SIG-M5 treated with dmso at 0.1 percent for 504 hours (cell line): ENCODE data around the gene CXADR.
"Not testable (repeated sequence)": the region's sequence is repeated elsewhere in the genome, so short reads cannot be mapped to it uniquely, and the experiment has no call there.

ENCODE experiments used
- DNase-seq: peaks from one replicate; lab custom pipeline; 2025; ENCODE audit not compliant: unreplicated experiment; lab: John Stamatoyannopoulos, UW

The CXADR gene

DNA sequence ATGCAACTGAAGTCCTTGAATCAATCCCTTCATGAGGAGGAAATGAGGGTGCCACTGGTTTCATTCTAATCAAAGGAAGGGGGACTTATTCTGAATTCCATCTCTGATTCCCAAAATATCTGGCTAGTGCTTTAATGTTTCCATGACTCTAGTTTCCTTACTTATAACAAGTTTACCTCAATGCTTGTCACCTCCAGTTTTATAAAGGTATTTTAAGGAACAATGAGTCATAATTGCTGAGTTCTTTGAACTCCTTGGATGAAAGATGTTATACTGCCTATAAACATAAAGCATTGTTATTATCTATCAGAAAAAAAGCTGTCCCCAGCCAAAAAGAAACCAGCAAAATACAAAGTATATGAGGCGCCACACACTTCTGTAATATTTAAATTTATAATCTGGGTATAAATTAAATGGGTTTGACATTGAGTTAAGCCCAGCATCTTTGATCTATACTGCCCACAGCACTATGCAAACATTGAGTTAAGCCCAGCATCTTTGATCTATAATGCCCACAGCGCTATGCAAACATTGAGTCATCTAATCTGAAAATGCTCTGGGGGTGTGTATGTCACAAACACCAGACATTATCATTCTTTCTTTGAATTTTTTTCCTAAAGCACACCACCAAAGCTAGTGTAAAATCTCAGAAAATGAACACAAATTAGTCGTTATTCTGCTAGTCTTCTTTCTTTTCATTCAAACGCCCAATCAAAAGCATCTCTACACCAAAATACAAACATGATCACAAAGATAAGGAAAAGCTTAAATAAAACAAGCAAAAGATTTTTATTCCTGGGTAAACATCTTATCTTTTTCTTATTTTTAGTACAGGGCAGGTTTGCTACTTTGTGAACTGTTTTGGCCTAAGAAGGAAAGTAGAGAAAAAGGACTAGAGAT is 11.5 kb upstream of the CXADR start:
- DNase-seq = no peak

DNA sequence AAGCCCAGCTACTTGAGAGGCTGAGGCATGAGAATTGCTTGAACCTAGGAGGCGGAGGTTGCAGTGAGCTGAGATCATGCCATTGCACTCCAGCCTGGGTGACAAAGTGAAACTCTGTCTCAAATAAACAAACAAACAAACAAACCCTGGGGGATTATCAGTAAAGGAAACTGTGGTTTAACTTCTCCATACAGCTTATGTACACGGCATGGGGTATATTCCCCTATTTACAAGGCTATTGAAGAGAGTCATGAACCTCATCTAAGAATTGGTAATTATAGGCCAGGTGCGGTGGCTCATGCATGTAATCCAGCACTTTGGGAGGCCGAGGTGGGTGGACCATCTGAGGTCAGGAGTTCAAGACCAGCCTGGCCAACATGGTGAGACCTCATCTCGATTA is 9.9 kb upstream of the CXADR start:
- DNase-seq = not testable (repeated sequence)

DNA sequence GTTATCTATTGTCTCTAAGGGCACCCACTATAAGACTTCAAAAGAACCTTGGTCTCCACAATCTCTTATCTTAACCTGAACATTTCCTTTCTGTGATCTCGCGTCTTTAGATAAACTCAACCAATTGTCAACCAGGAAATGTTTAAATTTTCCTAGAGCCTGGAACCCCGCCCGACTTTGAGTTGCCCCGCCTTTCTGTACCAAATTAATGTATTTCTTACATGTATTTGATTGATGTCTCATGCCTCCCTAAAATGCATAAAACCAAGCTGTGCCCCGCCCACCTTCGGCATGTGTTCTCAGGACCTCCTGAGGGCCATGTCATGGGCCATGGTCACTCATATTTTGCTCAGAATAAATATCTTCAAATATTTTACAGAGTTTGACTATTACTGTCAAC is 5.9 kb upstream of the CXADR start:
- no peak for DNase-seq

DNA sequence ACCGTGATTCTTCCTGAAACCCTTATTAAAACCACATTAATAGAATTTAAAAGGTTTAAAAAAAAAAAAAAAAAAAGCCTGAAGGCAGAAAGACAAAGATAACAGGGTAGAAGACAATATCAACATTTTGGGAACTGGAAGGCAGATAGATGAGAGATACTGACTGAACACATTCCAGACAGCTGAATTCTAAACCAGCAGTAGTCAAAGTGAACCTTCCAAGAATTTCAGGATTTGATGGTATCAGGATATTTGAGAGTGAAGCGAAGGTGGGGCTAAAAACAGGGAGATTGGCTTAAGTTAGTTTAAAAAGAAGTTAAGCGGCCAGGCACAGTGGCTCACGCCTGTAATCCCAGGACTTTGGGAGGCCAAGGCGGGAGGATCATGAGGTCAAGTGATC is 5.3 kb upstream of the CXADR start:
- no peak for DNase-seq

DNA sequence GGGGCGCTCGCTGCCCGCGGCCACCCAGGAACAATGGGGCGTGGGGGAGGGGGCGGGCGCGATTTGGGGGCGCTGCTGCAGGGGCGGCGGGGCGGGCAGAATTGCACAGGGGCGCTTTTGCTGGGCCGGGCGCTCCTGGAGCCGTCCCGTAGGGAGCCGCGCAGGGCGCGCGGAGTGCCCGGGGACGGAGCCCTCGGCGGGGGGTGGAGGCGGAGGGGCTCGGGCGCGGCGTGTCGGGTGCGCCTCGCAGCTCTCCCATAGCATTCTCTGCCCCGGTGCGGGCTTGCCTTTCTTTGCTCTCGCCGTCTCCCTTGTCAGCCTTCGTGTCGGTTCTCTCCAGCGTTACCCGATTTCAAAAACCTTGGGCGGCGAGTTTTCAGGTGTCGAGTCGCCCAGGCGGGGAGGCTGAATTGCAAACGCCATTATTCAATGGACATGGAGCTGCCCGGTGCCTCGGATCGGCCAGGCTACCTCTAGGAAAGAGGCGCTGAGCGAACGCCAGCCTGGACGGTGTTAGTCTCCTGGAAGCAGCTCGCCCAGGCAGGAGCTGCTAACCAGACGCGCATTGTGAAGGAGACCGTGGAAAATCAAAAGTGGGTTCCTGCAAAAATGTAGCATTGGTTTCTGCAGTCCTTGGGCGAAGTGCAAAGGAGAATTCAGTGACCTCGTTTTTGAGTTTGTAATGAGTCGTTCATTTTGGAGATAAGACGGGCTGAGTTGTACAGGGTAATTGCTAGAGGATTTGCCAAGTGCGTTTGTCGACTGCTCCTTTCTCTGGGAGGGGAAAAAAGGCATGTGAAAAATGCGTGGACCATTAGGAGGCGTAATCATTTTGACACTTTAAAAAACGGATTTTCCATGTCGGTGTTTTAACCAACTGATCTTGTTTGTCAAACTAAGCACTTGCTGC is 626 bp downstream of the CXADR start:
- DNase-seq = no peak

DNA sequence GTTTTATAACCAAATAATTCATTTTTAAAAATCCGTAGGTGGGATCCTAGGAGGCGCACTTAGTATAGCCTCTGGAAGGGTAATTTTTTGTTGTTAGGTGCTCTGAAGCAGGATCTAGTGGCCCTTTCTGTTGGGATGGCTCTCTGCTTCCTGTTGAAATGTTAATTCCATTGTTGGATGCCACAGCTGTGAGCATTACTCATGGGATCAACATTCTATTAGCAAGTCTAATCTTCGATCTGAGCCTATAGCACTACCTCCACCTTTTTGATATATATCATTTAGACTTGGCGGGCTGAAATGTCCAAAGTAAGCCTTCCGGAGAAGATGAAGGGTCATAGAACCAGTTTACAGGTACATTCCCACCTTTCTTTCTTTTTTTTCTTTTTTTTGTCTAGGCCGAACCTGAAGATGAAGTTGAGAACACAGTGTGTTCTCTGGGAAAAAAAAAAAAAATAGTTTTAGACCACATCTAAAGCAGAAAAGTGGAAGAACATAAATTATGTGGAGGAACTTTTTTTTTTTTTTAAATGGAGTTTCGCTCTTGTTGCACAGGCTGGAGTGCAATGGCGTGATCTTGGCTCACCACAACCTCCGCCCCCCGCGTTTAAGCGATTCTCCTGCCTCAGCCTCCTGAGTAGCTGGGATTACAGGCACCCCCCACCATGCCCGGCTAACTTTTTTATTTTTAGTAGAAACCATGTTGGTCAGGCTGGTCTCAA is 1.4 kb downstream of the CXADR start:
- DNase-seq = no peak

DNA sequence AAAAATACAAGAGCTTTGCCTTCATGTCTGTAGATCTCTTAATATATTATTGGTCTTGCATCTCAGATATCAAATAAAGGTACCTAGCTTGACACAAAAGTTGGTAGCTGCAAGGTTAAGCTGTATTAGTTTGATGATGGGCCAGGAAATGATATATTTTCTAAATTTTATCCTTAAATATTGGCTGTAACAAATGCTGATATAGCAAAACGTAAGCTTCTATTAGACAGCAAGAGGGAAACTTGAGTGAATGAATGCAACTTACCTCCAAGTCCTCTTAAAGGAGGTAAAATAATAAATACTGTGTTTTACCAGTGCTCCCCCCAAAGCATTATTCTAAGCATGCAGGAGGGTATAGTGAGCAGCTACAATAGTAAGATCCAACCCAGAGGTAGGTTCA is 4.2 kb downstream of the CXADR start:
- not testable (repeated sequence) for DNase-seq

DNA sequence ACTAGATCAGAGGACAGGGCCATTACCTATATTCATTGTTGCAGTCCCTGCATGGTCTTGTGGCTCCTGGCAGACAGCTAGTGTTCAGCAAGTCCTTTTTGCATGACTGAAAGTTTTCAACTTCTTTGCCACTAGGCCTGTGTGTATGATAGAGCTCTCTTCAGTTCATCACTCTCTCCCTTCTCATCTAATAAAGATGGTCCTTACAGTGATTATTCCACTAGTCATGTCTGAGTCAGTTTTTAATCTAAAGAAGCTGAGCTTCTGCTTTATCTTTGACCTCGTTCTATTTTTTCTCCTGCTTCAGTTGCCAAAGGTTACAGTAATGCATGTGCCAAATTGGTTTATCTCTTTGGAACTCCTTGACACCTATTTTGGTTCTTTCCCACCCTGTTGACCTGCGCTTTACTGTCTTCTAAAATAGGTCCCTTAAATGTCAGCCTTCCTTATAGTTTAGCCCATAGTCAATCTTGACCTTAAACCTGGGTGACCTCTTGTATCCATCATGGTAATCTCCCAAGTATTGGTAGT is 6.4 kb downstream of the CXADR start:
- no peak for DNase-seq

DNA sequence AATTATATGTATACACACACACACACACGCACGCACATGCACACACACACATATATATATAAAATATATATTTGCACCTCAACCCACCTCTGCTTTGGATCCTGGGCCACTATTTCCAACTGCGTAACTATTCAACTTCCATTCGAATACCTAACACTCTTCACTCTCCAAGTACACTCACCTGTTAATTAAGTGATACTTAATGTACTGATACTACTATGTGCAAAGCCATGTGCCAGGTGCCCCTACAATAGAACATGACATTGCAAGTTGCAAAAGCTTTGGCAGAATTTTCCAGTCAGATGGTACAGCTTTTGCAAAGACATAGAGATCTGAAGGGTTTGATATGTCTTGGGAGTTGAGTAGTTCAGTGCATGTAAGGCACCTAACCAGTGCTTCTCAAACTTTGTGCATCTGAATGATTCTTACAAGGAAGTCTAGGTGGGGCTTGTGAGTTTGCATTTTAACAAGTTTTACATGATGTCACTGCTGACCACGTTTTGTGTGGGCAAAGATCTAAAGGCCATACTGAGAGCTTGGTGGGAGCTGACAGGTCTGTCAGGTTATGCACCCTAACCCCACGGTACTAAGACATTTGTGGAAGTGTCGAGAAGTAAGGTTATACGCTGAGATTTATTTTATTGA is 7.2 kb downstream of the CXADR start:
- no peak for DNase-seq

DNA sequence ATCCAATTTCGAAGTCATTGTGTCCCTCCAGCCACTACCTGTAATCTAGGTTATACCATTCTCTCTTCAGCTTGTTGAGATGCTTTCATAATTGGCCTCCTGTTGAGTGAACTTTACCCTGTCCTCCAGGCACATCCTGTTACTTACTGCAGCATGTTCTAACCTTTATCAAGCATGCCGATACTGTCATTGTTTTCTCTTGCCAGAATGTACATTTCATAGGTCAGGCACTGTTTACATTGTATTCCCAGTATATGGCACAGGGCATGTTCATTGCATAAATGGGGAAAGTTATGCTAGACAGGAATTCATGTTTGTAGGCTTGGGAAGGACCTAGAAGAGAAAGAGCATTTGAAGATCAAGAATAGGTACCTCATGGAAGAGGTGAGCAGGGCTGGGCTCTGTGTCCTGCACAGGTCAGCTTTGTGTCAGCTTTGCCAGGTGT is 10.2 kb downstream of the CXADR start:
- DNase-seq = no peak

DNA sequence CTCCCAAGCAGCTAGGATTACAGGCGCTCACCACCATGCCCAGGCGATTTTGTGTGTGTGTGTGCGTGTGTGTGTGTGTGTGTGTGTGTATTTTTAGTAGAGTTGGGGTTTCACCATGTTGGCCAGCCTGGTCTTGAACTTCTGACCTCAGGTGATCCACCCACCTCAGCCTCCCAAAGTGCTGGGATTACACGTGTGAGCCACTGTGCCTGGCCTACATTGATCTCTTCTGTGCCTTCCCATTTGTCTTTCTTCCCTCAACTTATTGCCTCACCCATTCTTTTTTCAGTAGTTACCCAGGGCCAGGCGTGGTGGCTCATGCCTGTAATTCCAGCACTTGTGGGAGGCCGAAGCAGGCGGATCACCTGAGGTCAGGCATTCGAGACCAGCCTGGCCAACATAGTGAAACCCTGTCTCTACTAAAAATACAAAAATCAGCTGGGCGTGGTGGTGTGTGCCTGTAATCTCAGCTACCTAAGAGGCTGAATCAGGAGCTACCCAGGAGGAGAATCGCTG is 11.2 kb downstream of the CXADR start:
- DNase-seq = not testable (repeated sequence)

DNA sequence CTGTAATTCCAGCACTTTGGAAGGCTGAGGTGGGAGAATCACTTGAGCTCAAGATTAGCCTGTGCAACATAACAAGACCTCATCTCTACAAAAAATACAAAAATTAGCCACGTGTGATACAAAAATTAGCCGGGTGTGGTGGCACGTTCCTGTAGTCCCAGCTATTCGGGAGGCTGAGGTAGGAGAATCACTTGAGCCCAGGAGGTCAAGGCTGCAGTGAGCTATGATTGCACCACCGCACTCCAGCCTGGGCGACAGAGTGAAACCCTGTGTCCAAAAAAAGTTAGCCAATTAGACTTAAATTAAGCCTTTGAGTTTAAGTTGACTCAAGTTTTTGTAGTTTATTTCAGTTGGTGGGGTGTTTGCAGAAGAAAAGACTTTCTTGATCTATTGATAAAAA is 11.8 kb downstream of the CXADR start:
- DNase-seq = no peak

DNA sequence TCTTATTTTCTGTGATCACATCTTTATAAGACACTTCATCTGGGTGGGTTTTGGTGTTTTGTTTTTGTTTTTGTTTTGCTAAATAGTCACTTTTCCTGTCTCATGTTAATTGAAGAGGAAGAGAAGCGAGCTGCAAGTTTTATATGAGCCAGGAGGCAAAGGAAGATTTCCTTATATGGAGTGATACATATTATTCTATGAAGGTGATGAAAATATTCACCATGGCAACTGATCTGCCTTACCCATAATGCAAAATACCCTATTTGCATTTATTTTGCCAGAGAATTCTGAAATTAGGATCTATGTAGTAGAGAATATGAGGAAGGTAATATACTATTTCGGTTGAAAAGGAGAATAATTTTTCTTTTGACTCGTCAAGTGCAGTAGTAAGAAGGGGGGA is 13.9 kb downstream of the CXADR start:
- DNase-seq = no peak

DNA sequence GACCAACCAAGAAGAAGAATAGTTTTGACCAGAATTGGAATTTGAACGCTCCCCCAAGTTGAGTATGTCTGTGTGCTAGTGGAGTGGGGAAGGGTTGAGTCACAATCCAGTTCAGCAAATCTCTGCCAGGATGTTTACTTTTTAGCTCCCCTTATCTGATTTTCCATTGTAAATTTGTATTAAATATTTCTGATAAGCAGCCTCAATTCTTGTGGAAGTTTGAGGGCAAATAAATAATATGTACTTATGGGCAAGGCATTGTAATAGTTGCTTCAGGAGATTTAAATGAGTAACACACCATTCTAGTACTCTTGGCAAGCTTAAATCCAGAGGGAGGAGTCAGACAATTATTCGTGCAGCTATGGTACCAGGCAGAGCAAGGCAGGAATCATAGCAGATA is 14.4 kb downstream of the CXADR start:
- no peak for DNase-seq

DNA sequence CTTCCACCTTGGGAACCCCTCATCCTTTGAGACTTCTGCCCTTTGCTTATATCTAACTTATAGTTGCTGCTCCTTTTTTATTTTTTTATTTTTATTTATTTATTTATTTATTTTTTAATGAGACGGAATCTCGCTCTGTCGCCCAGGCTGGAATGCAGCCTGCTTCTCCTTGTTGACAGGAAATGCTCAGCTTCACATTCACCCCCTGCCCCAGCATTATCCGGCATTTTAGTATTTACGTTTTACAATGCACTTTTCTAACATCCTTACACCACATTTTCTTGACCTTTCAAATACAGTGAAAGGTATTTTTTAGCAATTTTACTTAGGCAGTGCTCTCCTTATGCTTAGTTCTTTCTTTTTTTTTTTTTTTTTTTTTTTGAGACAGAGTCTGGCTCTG is 14.9 kb downstream of the CXADR start:
- DNase-seq = no peak

DNA sequence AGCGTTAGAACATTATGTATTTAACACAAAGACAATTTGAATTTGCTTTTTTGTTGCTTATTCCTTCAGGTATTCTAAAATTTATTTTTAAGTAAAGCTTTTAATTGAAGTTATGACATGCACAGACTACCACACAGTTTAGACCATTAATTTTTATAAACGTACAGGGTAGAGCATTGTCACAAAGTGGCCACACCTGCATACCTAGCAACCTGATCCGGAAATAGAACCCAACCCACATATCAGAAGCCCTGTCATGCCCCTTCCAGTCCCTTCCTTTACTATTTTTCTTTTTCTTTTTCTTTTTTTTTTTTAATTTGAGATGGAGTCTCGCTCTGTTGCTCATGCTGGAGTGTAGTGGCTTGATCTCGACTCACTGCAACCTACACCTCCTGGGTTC is 16.8 kb downstream of the CXADR start:
- DNase-seq = no peak

DNA sequence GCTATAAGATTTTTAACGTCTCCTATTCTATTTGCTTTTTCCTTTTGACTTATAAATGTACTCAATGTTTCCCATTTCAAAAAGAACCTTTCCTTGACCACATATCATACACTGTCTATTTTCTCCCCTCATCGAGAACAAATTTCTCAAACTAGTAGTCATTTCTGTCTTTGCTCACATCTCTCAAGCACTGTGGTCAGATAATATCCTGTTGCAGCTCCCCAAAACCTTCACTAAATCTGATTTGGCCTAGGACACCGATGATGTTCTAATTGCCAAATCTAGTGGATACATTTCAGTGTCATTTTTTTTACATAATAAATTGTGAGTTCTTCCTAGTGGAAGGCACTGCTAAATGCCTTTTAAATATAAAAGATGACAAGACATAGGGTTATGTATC is 19.4 kb downstream of the CXADR start:
- DNase-seq = no peak

DNA sequence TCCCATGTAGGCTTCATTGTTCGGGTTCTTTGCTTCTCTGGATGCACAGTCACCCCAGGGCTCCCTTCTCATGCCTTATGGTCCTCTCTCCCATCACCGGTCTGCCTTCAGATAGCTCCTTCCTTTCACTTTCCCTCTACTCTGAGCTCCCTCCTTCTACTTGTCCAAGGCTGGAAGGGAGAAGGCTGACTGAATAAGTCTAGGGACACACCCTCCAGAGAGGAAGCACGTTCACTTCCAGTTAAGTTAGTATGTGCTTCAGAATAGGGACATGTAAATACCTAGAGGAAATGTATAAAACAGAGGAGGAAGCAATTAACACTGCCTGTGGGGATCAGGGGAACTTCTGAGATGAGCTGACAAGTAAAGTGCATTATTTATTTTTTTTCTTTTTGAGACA is 23.5 kb downstream of the CXADR start:
- DNase-seq = no peak

DNA sequence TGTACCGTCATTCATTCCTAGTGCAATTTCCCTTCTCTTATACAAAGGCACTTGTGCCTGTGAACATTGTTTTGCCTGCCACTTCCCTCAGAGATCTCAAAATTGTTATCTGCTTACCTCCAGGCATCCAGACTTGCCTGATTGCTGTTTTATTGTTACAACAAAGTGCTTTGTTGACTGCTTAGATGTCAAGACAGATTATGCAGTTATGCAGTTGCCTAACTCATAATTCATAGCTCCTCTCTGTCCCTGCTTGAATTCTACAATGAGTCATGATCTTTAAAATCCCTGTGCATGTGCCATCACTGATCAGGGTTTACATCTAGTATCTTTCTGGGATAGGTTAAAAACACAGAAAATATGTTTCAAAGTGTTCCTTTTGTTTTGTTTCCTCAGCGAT is 24.5 kb downstream of the CXADR start:
- no peak for DNase-seq

DNA sequence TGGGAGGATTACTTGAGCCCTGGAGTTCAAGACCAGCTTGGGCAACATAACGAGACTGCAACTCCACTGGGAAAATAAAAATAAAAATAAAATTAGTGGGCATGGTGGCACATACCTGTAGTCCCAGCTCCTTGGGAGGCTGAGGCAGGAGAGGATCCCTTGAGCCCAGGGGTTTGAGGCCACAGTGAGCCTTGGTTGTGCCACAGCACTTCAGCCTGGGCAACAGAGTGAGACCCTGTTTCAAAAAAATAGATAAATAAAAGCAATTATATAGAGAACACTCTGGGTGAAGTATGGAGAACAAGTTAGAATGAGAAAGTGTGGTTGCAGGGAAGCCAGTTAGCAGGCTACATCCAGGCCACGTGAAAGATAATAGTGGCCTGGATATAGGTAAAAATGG is 25.7 kb downstream of the CXADR start:
- no peak for DNase-seq
